ENCODE measurements around the gene AUTS2. TPM values are rescaled to one million over a fixed set of nuclear protein-coding genes. Genes with fewer than 3 reads are reported as not detected.

The AUTS2 gene
- total and polyA plus RNA-seq, 9 of the 15 experiments (the other 6 are each of a cell fraction or from before 2014, with no cell fraction given) = 0.58 TPM; not detected in 8

- TF ChIP-seq ARID3B (CRISPR knock-in tag; IDR thresholded peaks at IDR 0.05; ENCODE audit: borderline replicate concordance) (no peak), IRF9 (tag; IDR thresholded peaks at IDR 0.05) (no peak), MCM3 (IDR thresholded peaks at IDR 0.05) (no peak), MAFG (tag; conservative IDR thresholded peaks at IDR 0.05) (no peak)
These were observed 310.2 kb downstream of the AUTS2 start (continued) for GRCh38 chr7:69908454-69908853.

- no peaks in the 10 kb centered on the region for H3K4me1 ChIP-seq (replicated peaks in 1 of 2; ENCODE audit: control insufficient read depth in 2 of 2, insufficient read depth in 2 of 2, low read length in 2 of 2)
- WGBS (ENCODE audit: insufficient coverage, low coverage, missing lambda C conversion rate) = 3% methylated on average over 3 of the region's 3 CpGs
- BruUV-seq (replicated peaks) = no TSS peak
- no peak overlapping the region for H3K9ac ChIP-seq (ENCODE audit: insufficient read depth in 1 of 2, low read depth in 2 of 2, low read length in 2 of 2)
- H3K9me1 ChIP-seq (ENCODE audit: control insufficient read depth, insufficient read depth, low read length) = no peaks in the 10 kb centered on the region
- H3K4me3 ChIP-seq = no peak overlapping the region
- DNase-seq (ENCODE audit: extremely low read depth in 1 of 4, low spot score in 3 of 4) (no peak), FAIRE-seq (no peak), ATAC-seq (no peak)
- H3K9me3 ChIP-seq (replicated peaks; ENCODE audit: control insufficient read depth, insufficient read depth, low read depth, low read length) = no peaks in the 10 kb centered on the region
- in situ Hi-C loops (cut with MboI) (no loop called here), intact Hi-C loops (cut with micrococcal nuclease) (no loop called here)
- no peak overlapping the region for H3K4me2 ChIP-seq (ENCODE audit: insufficient read depth, low read length)
- H3K36me3 ChIP-seq (ENCODE audit: control insufficient read depth, insufficient read depth, low read length) = no peaks in the 10 kb centered on the region
- H4K20me1 ChIP-seq (replicated peaks; ENCODE audit: control insufficient read depth, insufficient read depth, low read length) = no peaks in the 10 kb centered on the region
- ChIA-PET POLR2A (no interaction called here), CTCF (ENCODE audit: low intra/inter-chr PET ratio) (no interaction called here)
- H2AFZ ChIP-seq (ENCODE audit: low read depth, low read length) = no peak overlapping the region
- no peak overlapping the region for H3K27ac ChIP-seq (ENCODE audit: extremely low read depth, low read depth, low read length)
- H3K79me2 ChIP-seq (ENCODE audit: control insufficient read depth, insufficient read depth, low read length) = no peaks in the 10 kb centered on the region
- no peaks in the 10 kb centered on the region; a peak in 1 of 5 replicates for H3K27me3 ChIP-seq (ENCODE audit: control insufficient read depth in 2 of 2, insufficient read depth in 2 of 2, low read length in 2 of 2)
- TF ChIP-seq ZNF263 (CRISPR knock-in tag; IDR thresholded peaks at IDR 0.05; ENCODE audit: borderline replicate concordance) = no peak
- TF ChIP-seq ZNF311 (CRISPR knock-in tag; IDR thresholded peaks at IDR 0.05) = no peak
- no peak for TF ChIP-seq TCF7 (IDR thresholded peaks at IDR 0.05; ENCODE audit: borderline replicate concordance)
These were observed 311.9 kb downstream of the AUTS2 start for GRCh38 chr7:69910150-69910549.
